Esophagus muscularis mucosa (tissue), 4 donors: ENCODE data around the gene TBC1D14. TPM values are rescaled to one million over a fixed set of nuclear protein-coding genes. Genes with fewer than 3 reads are reported as not detected.
A peak's percentile ranks its signal among the peaks of the same experiment; 100 is the strongest.

ENCODE experiments used
- DNase-seq: peaks from one replicate; pipeline ENCODE4 v3.0.0-alpha.2; 2017; ENCODE audit errors: extremely low spot score
- H3K27ac ChIP-seq, 4 donors: fragments of 200-600 bp; sonication (generic); replicated peaks in 1 of 4; 1 replicate in 3 of 4; 2 replicates in 1 of 4; pipeline ENCODE4 v1.5.1; 2016 to 2019; ENCODE audit warnings: mild to moderate bottlenecking in 1 of 4
- H3K27me3 ChIP-seq, 4 donors: fragments of 200-600 bp; sonication (generic); one replicate each; pipeline versions ENCODE4 v1.5.1 to v1.6.0; 2016 to 2019
- H3K36me3 ChIP-seq, 4 donors: fragments of 200-600 bp; sonication (generic); one replicate each; pipeline ENCODE4 v1.5.1; 2016 to 2019
- H3K4me1 ChIP-seq, 4 donors: fragments of 200-600 bp; sonication (generic); one replicate each; pipeline ENCODE4 v1.5.1; 2016 to 2019
- H3K4me3 ChIP-seq, 4 donors: fragments of 200-600 bp; sonication (generic); 1 replicate in 2 of 4; 2 replicates in 2 of 4; pipeline ENCODE4 v1.5.1; 2016 to 2019; ENCODE audit warnings: mild to moderate bottlenecking in 4 of 4, moderate library complexity in 1 of 4
- H3K9me3 ChIP-seq, 4 donors: fragments of 200-600 bp; sonication (generic); 1 replicate in 3 of 4; 2 replicates in 1 of 4; pipeline ENCODE4 v1.5.1; 2016 to 2019
- CTCF ChIP-seq, 3 experiments: fragments of 200-600 bp in 2 of 3; fragments of 450-650 bp in 1 of 3; sonication (generic) in 2 of 3; IDR thresholded peaks; one replicate each; pipeline ENCODE4 v1.5.1; 2017 to 2019; ENCODE audit warnings: antibody characterized with exemption in 3 of 3, mild to moderate bottlenecking in 2 of 3, moderate library complexity in 1 of 3
- EP300 ChIP-seq: sonication (generic); formaldehyde crosslinking; IDR thresholded peaks from one replicate; pipeline ENCODE4 v1.6.1; 2017; ENCODE audit warnings: antibody characterized with exemption
- POLR2A ChIP-seq: fragments of 450-650 bp; IDR thresholded peaks from one replicate; pipeline ENCODE4 v1.6.1; 2017; ENCODE audit warnings: antibody characterized with exemption, moderate library complexity, mild to moderate bottlenecking, low read depth
- POLR2AphosphoS5 ChIP-seq, 2 donors: sonication (generic); formaldehyde crosslinking; IDR thresholded peaks; one replicate each; pipeline ENCODE4 v1.6.1; 2017; ENCODE audit warnings: antibody characterized with exemption in 2 of 2
- WGBS: methylation state at CpG from one replicate; pipeline ENCODE4 v1.1.5; 2018; 5-methylcytosine and 5-hydroxymethylcytosine counted together
- intact Hi-C: fragments of 100-400 bp; cut with DNase I; formaldehyde crosslinking; loops from one replicate; pipeline ENCODE4 v1.15.1; 2023
- total RNA-seq, 4 donors: library from RNA; depleted of rRNA; stranded (reverse); fragments of >200 nt; gene quantifications; one replicate each; pipeline versions ENCODE4 v1.1.0 to v1.2.1, GENCODE V29; 2016

Gene TBC1D14
- total RNA-seq, 4 donors from 2014 or later, result 37.0 to 49.4 (median 44.2) TPM

DNA sequence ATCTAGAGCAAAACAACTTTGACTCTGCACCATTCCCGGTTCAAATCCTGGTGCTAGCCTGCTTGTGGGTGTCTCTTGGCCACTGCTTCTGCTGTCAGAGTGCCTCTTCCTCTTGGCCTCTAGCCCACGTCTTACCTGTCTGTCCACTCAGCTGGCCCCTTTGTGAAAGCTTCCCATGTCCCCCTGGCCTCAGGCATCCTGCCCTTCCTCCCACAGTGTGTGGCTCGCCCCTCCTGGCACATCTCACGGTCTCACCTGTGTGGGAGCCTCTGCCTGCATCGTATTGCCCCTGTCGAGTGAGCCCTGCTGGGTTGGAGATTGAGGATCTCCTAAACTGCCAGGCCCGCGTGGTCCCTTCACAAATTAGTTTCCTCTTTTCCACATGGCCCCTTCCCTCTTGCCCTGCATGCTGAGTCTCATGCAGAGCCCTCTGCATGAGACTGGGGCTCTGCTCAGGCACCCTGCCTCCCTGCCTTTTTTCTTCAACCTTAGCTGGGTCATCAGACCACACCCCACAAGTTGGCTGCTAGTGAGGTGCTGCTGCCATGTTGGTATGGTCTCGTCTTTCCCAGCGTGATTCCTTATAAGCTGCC lies 79.8 kb downstream of the TBC1D14 start:
- intact Hi-C loops, result loop anchor here (5.0 kb wide), 2 partner anchors 78 to 272 kb away; partner anchors contain the start of genes BLOC1S4 and GRPEL1
- no peaks in the 10 kb centered on the region for H3K27me3 ChIP-seq
- peaks cover 0 to 12% (median 8%) of the 10 kb centered on the region in 4 donors for H3K36me3 ChIP-seq
- TF ChIP-seq POLR2A (no peak), EP300 (no peak), POLR2AphosphoS5 (IDR thresholded peaks at IDR 0.05) (no peak)
- H3K4me3 ChIP-seq, result no peak overlapping the region
- 70% methylated on average over 10 of the region's 10 CpGs for WGBS
- DNase-seq, result no peak
- H3K4me1 ChIP-seq, result peaks cover 45 to 77% (median 72%) of the 10 kb centered on the region in 4 donors
- H3K27ac ChIP-seq, result peak overlapping the region in 3 of 4 donors; percentile 40 to 97 (median 89)
- H3K9me3 ChIP-seq, result no peaks in the 10 kb centered on the region

DNA sequence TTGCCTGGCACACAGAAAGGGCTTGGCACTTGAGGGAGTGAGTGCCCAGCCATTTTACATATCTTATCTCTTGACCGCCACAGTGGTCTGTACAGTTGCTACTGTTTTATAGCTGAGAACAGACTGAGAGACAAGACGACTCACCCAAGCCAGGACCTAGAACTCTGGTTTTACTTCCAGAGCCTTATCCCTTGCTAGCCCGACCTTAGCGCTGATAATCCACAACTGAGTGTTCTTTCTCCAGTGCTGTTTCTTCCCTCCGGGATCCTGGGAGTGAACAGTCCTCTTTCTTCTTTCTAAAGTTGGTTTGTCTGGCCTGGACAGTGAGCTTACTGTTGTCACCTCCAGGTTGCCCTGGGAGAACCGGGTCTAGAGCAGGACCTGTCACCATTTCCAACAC lies 81.0 kb downstream of the TBC1D14 start:
- H3K4me1 ChIP-seq, result peaks cover 35 to 64% (median 59%) of the 10 kb centered on the region in 4 donors
- intact Hi-C loops, result no loop called here

GRCh38 chr4:6991249-6991648 lies 81.6 kb downstream of the TBC1D14 start:
- intact Hi-C loops, result no loop called here
- peak overlapping the region in 1 of 4 donors; percentile 27 for H3K27ac ChIP-seq
- peaks cover 9 to 30% (median 26%) of the 10 kb centered on the region in 4 donors for H3K36me3 ChIP-seq
- peaks cover 29 to 59% (median 53%) of the 10 kb centered on the region in 4 donors for H3K4me1 ChIP-seq
- no peak for DNase-seq
- H3K9me3 ChIP-seq, result no peaks in the 10 kb centered on the region
- H3K4me3 ChIP-seq, result peak overlapping the region in 1 of 4 donors; percentile 6
- no peaks in the 10 kb centered on the region for H3K27me3 ChIP-seq
- no peak for TF ChIP-seq EP300
- TF ChIP-seq CTCF (IDR thresholded peaks at IDR 0.05), result no peak
- no peak for TF ChIP-seq POLR2A
- TF ChIP-seq POLR2AphosphoS5 (IDR thresholded peaks at IDR 0.05), result no peak
- WGBS, result 77% methylated on average over 8 of the region's 11 CpGs

More for the DNA sequence above, 81.0 kb downstream of the TBC1D14 start:
- TF ChIP-seq POLR2A (no peak), EP300 (no peak), POLR2AphosphoS5 (IDR thresholded peaks at IDR 0.05) (no peak), CTCF (IDR thresholded peaks at IDR 0.05) (no peak)
- H3K27ac ChIP-seq, result no peak overlapping the region
- no peaks in the 10 kb centered on the region for H3K9me3 ChIP-seq
- H3K4me3 ChIP-seq, result no peak overlapping the region
- peaks cover 3 to 24% (median 20%) of the 10 kb centered on the region in 4 donors for H3K36me3 ChIP-seq
- no peak for DNase-seq
- WGBS, result 92% methylated on average over 6 of the region's 6 CpGs
- no peaks in the 10 kb centered on the region for H3K27me3 ChIP-seq

DNA sequence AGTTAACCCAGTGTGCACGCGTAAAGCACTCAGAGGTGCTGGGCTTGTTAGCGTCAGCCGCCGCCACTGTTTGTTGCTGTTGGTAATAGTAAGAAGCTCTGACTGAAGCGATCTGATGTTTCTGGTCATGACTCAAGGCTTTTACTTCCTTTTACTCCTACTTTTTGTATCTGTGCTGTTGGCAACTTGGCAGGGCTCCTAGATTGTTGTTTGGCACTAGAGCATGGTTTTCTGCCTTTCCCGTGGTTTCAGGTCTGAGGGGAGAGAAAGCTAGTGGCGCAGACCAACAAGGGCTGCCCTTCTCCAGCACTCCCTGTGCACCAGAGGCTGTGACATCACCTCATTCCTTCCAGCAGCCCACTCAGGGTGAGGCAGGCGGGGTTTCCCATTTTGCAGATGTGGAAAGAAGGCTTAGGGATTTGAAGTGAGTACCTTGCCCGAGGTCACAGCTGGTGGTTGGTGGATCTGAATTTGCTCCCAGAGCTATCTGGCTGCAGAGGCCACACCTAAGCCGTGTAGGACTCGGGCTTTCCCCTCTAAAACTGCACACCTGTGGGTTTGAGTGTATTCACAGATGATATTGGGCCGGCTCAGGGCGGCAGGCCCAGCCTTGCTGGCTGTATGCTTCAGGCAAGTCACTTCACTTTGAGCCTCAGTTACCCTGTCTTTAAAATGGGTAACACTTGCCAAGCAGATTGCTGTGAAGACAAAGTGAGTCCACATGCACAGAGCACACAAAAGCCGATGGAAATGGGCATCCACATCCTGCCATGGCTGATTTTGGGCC lies 82.3 kb downstream of the TBC1D14 start:
- Histone ChIP-seq H3K4me1 (peaks cover 29 to 58% (median 52%) of the 10 kb centered on the region in 4 donors), H3K27ac (peak overlapping the region in 1 of 4 donors; percentile 27), H3K9me3 (no peaks in the 10 kb centered on the region), H3K36me3 (peaks cover 13 to 37% (median 33%) of the 10 kb centered on the region in 4 donors), H3K27me3 (no peaks in the 10 kb centered on the region), H3K4me3 (peak overlapping the region in 1 of 4 donors; percentile 6)
- intact Hi-C loops, result no loop called here
- TF ChIP-seq CTCF (IDR thresholded peaks at IDR 0.05), result no peak
- no peak for TF ChIP-seq POLR2AphosphoS5 (IDR thresholded peaks at IDR 0.05)
- no peak for TF ChIP-seq POLR2A
- TF ChIP-seq EP300, result no peak
- 33% methylated on average over 11 of the region's 15 CpGs for WGBS
- no peak for DNase-seq
